SK-N-SH (cell line): ENCODE results near the gene STH. TPM values are rescaled to one million over a fixed set of nuclear protein-coding genes. Genes with fewer than 3 reads are reported as not detected.

Experiments
- CTCF ChIA-PET: fragments of 300-600, 350-600 bp; formaldehyde crosslinking; extraction: SDS; loops from one replicate; lab custom pipeline; 2021; lab: Yijun Ruan, JAX
- POLR2A ChIA-PET: fragments of 350-600 bp; sonication (Branson Sonifier 250); formaldehyde crosslinking; extraction: SDS; loops from one replicate; lab custom pipeline; 2020; ENCODE audit warnings: antibody characterized with exemption, inconsistent platforms; lab: Yijun Ruan, JAX
- DNase-seq: peaks from one replicate; pipeline ENCODE4 v3.0.0; 2012
- H2AFZ ChIP-seq: fragments of 200-600 bp; sonication (generic); 2 replicates; pipeline ENCODE4 v1.8.1; 2016; ENCODE audit warnings: antibody characterized with exemption, mild to moderate bottlenecking, low read depth
- H3F3A ChIP-seq: fragments of 200-600 bp; sonication (generic); replicated peaks from 2 replicates; pipeline ENCODE3; 2016; ENCODE audit warnings: antibody characterized with exemption, mild to moderate bottlenecking; ENCODE audit not compliant: insufficient read depth
- H3K27ac ChIP-seq, 2 experiments: fragments of 200-500 bp in 1 of 2; fragments of 200-600 bp in 1 of 2; sonication (Bioruptor generic) in 1 of 2; sonication (generic), shearing (Covaris generic) in 1 of 2; 2 replicates each; pipeline versions ENCODE4 v1.5.1 to v1.6.1; 2014 to 2016; ENCODE audit warnings: low read depth in 2 of 2, inconsistent platforms in 1 of 2, low read length in 1 of 2, mild to moderate bottlenecking in 1 of 2, mixed read lengths in 1 of 2
- H3K27me3 ChIP-seq: fragments of 200-600 bp; sonication (generic), shearing (Covaris generic); 2 replicates; pipeline ENCODE4 v1.6.1; 2016; ENCODE audit warnings: mixed run types; ENCODE audit not compliant: insufficient read depth
- H3K36me3 ChIP-seq, 2 experiments: fragments of 200-500 bp in 1 of 2; fragments of 200-600 bp in 1 of 2; sonication (Bioruptor generic) in 1 of 2; sonication (generic) in 1 of 2; replicated peaks in 1 of 2; 2 replicates each; pipeline versions ENCODE3 to v1.5.1; 2014 to 2016; ENCODE audit warnings: low read length in 1 of 2, mild to moderate bottlenecking in 1 of 2; ENCODE audit not compliant: insufficient read depth in 2 of 2, control insufficient read depth in 1 of 2
- H3K4me1 ChIP-seq, 2 experiments: fragments of 200-500 bp in 1 of 2; fragments of 200-600 bp in 1 of 2; sonication (Bioruptor generic) in 1 of 2; sonication (generic), shearing (Covaris generic) in 1 of 2; 2 replicates each; pipeline versions ENCODE4 v1.5.1 to v1.6.1; 2014 to 2016; ENCODE audit warnings: low read depth in 1 of 2, low read length in 1 of 2, mixed run types in 1 of 2; ENCODE audit not compliant: insufficient read depth in 2 of 2, control insufficient read depth in 1 of 2
- H3K4me2 ChIP-seq: fragments of 200-600 bp; sonication (generic), shearing (Covaris generic); 2 replicates; pipeline ENCODE4 v1.6.1; 2017; ENCODE audit warnings: mixed run types
- H3K4me3 ChIP-seq, 2 experiments: fragments of 200-500 bp in 1 of 2; fragments of 200-600 bp in 1 of 2; sonication (Bioruptor generic) in 1 of 2; sonication (generic), shearing (Covaris generic) in 1 of 2; 2 replicates each; pipeline versions ENCODE4 v1.5.1 to v1.8.1; 2014 to 2016; ENCODE audit warnings: low read depth in 2 of 2, inconsistent platforms in 1 of 2, low read length in 1 of 2, mild to moderate bottlenecking in 1 of 2, mixed read lengths in 1 of 2, moderate library complexity in 1 of 2
- H3K79me2 ChIP-seq: fragments of 200-600 bp; sonication (generic); 2 replicates; pipeline ENCODE4 v1.8.1; 2017; ENCODE audit warnings: mild to moderate bottlenecking; ENCODE audit not compliant: insufficient read depth
- H3K9ac ChIP-seq: fragments of 200-600 bp; sonication (generic); 2 replicates; pipeline ENCODE4 v1.6.1; 2017; ENCODE audit warnings: mixed run types
- H3K9me2 ChIP-seq: fragments of 200-600 bp; sonication (generic); 2 replicates; pipeline ENCODE4 v1.6.1; 2017; ENCODE audit warnings: mixed run types
- H3K9me3 ChIP-seq: fragments of 200-600 bp; sonication (generic); 2 replicates; pipeline ENCODE4 v1.6.1; 2017; ENCODE audit warnings: mixed run types, mild to moderate bottlenecking, moderate library complexity
- H4K20me1 ChIP-seq: fragments of 200-600 bp; sonication (generic); 2 replicates; pipeline ENCODE4 v1.6.1; 2017; ENCODE audit warnings: mild to moderate bottlenecking, mixed run types; ENCODE audit not compliant: insufficient read depth
- ELF1 ChIP-seq: IDR thresholded peaks from 2 replicates; pipeline ENCODE4 v1.4.0; 2012
- EP300 ChIP-seq, 2 experiments: IDR thresholded peaks; 2 replicates each; pipeline versions ENCODE4 v1.4.0 to v1.6.1; 2012; ENCODE audit warnings: borderline replicate concordance in 1 of 2, low read depth in 1 of 2, low read length in 1 of 2
- FOSL2 ChIP-seq: IDR thresholded peaks from 2 replicates; pipeline ENCODE4 v1.4.0; 2012; ENCODE audit warnings: low read depth, mild to moderate bottlenecking, moderate library complexity, borderline replicate concordance
- FOXJ3 ChIP-seq: sonication (generic); formaldehyde crosslinking; IDR thresholded peaks from 2 replicates; pipeline ENCODE4 v1.5.1; 2020; ENCODE audit warnings: mild to moderate bottlenecking, missing genetic modification reagents
- FOXM1 ChIP-seq: IDR thresholded peaks from 2 replicates; pipeline ENCODE4 v1.4.0; 2012; ENCODE audit warnings: low read depth, mild to moderate bottlenecking
- GATA2 ChIP-seq: sonication (generic); formaldehyde crosslinking; IDR thresholded peaks from 2 replicates; pipeline ENCODE4 v1.5.0; 2020; ENCODE audit warnings: mild to moderate bottlenecking, missing genetic modification reagents
- IRF3 ChIP-seq: fragments of 150-350 bp; IDR thresholded peaks from 2 replicates; pipeline ENCODE4 v1.6.1; 2016; ENCODE audit warnings: mild to moderate bottlenecking, low read depth, low read length
- MEF2A ChIP-seq: IDR thresholded peaks from 2 replicates; pipeline ENCODE4 v1.4.0; 2012; ENCODE audit warnings: low read depth, borderline replicate concordance
- NFIC ChIP-seq: IDR thresholded peaks from 2 replicates; pipeline ENCODE4 v1.4.0; 2012; ENCODE audit warnings: borderline replicate concordance
- PBX3 ChIP-seq: IDR thresholded peaks from 2 replicates; pipeline ENCODE4; 2012
- POLR2AphosphoS5 ChIP-seq: IDR thresholded peaks from 2 replicates; pipeline ENCODE4 v1.6.1; 2012; ENCODE audit warnings: low read depth, low read length
- RAD21 ChIP-seq: IDR thresholded peaks from 2 replicates; pipeline ENCODE4 v1.6.1; 2012; ENCODE audit warnings: mild to moderate bottlenecking, low read length
- REST ChIP-seq: IDR thresholded peaks from 2 replicates; pipeline ENCODE4 v1.6.1; 2012; ENCODE audit warnings: mild to moderate bottlenecking, low read depth, low read length, moderate library complexity
- RXRA ChIP-seq: IDR thresholded peaks from 2 replicates; pipeline ENCODE4 v1.4.0; 2012; ENCODE audit warnings: low read depth, mild to moderate bottlenecking, borderline replicate concordance
- SMC3 ChIP-seq: IDR thresholded peaks from 2 replicates; pipeline ENCODE4 v1.6.1; 2012; ENCODE audit warnings: low read depth, low read length, improper control_type of control experiment
- TCF12 ChIP-seq: IDR thresholded peaks from 2 replicates; pipeline ENCODE4 v1.4.0; 2012
- USF1 ChIP-seq: IDR thresholded peaks from 2 replicates; pipeline ENCODE4 v1.4.0; 2012; ENCODE audit warnings: low read depth, borderline replicate concordance
- USF2 ChIP-seq: fragments of 150-350 bp; IDR thresholded peaks from 2 replicates; pipeline ENCODE4 v1.6.1; 2017; ENCODE audit warnings: antibody characterized with exemption, low read length, low read depth, borderline replicate concordance
- ZBTB33 ChIP-seq: IDR thresholded peaks from 2 replicates; pipeline ENCODE4 v1.4.0; 2012; ENCODE audit warnings: low read depth, borderline replicate concordance
- WGBS: methylation state at CpG from one replicate; pipeline ENCODE4 v1.1.6; 2017; ENCODE audit warnings: low lambda C conversion rate; 5-methylcytosine and 5-hydroxymethylcytosine counted together
- polyA plus RNA-seq, 3 experiments: library from polyadenylated mRNA; depleted of rRNA; stranded (reverse); fragments of >200 nt; gene quantifications; 2 replicates each; pipeline ENCODE4 v1.2.3, GENCODE V29; 2012

STH gene
- polyA plus RNA-seq, 1 of the 3 experiments (the other 2 are of a cell fraction), result not detected

- no peak overlapping the region for H2AFZ ChIP-seq
- DNase-seq, result no peak
- no peak overlapping the region for H3K4me2 ChIP-seq
- peaks cover under 1% of the 10 kb centered on the region for H3F3A ChIP-seq
- H3K79me2 ChIP-seq, result peaks cover 9% of the 10 kb centered on the region; the same call in 1 of the 2 replicates
- ChIA-PET CTCF (interaction anchor here (0.7 to 5.9 kb wide), 9 partner anchors 10 to 252 kb away, joined by 3 to 58 read pairs (median 4); partner anchors contain the start of gene KANSL1), POLR2A (no interaction called here)
- no peaks in the 10 kb centered on the region for H3K9me3 ChIP-seq
- H3K4me1 ChIP-seq, result peaks cover 0 to 23% of the 10 kb centered on the region in 2 experiments; a peak in 2 of 4 replicates
- H4K20me1 ChIP-seq, result no peaks in the 10 kb centered on the region
- no peak overlapping the region for H3K4me3 ChIP-seq
- no peaks in the 10 kb centered on the region for H3K27me3 ChIP-seq
- H3K9me2 ChIP-seq, result no peaks in the 10 kb centered on the region
- WGBS, result 97% methylated on average over 3 of the region's 3 CpGs
- peaks cover 91 to 97% of the 10 kb centered on the region in 2 experiments for H3K36me3 ChIP-seq
- no peak overlapping the region for H3K27ac ChIP-seq
- no peak overlapping the region for H3K9ac ChIP-seq
- no peak for TF ChIP-seq PBX3
- TF ChIP-seq IRF3, result no peak
- no peak for TF ChIP-seq FOXJ3 (CRISPR knock-in tag)
- TF ChIP-seq RAD21, result no peak
- TF ChIP-seq POLR2AphosphoS5, result no peak
- no peak for TF ChIP-seq USF2
- no peak for TF ChIP-seq FOSL2
- TF ChIP-seq SMC3, result no peak
- TF ChIP-seq NFIC, result no peak
- no peak for TF ChIP-seq REST
- TF ChIP-seq GATA2 (CRISPR knock-in tag), result no peak
- TF ChIP-seq ELF1, result no peak
- TF ChIP-seq MEF2A, result no peak
- TF ChIP-seq USF1, result no peak
- TF ChIP-seq ZBTB33, result no peak
- no peak for TF ChIP-seq RXRA
- no peak for TF ChIP-seq FOXM1
- TF ChIP-seq TCF12, result no peak
- no peak for TF ChIP-seq EP300 (IDR thresholded peaks at IDR 0.05; ENCODE audit: borderline replicate concordance in 1 of 2, low read depth in 1 of 2, low read length in 1 of 2)
Measured at GRCh38 chr17:46035112-46035818, 36.2 kb downstream of the STH start.
